ENCODE measurements around the gene HIF1A. TPM values are rescaled to one million over a fixed set of nuclear protein-coding genes. Genes with fewer than 3 reads are reported as not detected.
"Not testable (repeated sequence)": the region's sequence is repeated elsewhere in the genome, so short reads cannot be mapped to it uniquely, and the experiment has no call there.

Gene HIF1A
- polyA plus RNA-seq, 4 donors, result 95.6 to 182 (median 164) TPM

- no peak for DNase-seq (ENCODE audit: low read depth in 4 of 4, low spot score in 3 of 4)
These were observed 48.9 kb downstream of the HIF1A start for GRCh38 chr14:61744238-61744637.

DNA sequence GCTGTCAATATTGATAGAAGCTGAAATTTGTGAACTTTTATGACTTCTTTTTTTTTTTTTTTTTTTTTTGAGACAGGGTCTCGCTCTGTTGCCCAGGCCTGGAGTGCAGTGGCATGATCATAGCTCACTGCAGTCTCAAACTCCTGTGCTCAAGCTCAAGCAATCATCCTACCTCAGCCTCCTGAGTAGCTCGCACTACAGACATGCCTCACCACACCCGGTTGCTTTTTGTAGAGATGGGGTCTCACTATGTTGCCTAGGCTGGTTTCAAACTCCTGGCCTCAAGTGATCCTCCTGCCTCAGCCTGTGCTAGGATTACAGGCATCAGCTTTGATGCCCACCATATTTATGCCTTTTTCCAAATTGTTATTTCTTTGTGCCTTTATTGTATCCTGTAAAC, 51.0 kb downstream of the HIF1A start:
- not testable (repeated sequence) for DNase-seq (ENCODE audit: low read depth in 4 of 4, low spot score in 3 of 4)

DNA sequence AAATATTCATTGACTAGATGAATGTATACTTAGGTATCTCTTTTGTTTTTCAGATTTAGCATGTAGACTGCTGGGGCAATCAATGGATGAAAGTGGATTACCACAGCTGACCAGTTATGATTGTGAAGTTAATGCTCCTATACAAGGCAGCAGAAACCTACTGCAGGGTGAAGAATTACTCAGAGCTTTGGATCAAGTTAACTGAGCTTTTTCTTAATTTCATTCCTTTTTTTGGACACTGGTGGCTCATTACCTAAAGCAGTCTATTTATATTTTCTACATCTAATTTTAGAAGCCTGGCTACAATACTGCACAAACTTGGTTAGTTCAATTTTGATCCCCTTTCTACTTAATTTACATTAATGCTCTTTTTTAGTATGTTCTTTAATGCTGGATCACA, 51.6 kb downstream of the HIF1A start:
- no peak for DNase-seq (ENCODE audit: low read depth in 4 of 4, low spot score in 3 of 4)

DNA sequence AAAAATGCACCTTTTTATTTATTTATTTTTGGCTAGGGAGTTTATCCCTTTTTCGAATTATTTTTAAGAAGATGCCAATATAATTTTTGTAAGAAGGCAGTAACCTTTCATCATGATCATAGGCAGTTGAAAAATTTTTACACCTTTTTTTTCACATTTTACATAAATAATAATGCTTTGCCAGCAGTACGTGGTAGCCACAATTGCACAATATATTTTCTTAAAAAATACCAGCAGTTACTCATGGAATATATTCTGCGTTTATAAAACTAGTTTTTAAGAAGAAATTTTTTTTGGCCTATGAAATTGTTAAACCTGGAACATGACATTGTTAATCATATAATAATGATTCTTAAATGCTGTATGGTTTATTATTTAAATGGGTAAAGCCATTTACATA, 52.0 kb downstream of the HIF1A start:
- DNase-seq (ENCODE audit: low read depth in 4 of 4, low spot score in 3 of 4), result no peak

DNA sequence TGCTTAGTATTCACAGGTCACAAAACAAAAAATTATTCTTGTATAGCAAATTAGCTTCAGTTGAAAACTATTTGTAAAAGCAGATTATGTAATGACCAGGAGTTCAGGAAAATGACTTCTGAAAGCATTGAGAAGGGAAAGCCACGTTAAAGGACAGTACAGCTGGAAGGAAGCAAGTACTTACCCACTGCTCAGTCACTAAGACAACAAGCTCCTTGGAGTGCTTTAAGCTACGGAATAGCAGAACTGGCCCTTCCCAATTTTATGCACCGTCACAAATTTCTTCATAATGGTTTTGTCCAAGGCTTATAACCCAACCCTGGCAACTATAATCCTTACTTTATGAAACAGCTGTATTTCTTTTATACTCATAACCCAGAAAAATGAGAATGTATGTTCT, 54.0 kb downstream of the HIF1A start:
- no peak for DNase-seq (ENCODE audit: low read depth in 4 of 4, low spot score in 3 of 4)

- DNase-seq (ENCODE audit: low read depth in 4 of 4, low spot score in 3 of 4), result no peak
These were observed 54.6 kb downstream of the HIF1A start for GRCh38 chr14:61749867-61750266.

DNA sequence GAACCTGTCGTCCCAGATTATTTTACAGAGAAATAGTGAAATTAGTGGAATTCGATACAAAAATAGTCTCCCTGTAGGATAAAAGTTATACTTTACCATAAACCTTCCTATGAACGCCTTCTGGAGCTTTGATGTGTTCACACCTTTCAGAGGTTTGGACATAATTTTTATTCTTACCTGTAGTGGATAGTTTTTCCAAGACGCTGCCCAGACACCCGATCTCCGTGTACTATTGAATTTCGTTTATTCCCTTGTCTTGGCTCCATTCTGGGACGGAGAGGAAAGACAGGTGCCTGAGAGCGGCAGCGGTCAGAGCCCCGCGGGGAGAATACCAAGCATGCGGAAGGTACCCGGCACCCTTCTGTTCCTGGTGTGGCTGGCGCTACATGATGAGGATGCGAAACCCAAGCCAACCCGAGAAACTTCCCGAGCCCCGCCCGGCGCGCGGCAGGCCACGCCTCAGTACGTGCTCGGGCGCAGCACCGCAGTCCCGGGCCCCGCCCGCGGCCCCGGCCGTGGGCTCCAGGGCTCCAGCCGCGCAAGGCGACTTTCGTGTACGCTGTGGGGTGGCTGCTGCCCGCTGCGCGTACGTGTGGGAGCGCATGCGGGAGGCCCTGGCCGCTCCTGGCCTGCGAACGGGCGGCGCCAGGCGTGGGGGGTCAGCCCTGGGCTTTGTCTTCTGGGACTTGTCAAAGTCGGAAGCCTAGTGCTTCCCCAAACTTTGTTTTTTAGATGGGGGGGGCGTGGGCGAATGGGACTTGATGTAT, 55.6 kb downstream of the HIF1A start:
- peak in 1 of 4 donors; percentile 61 for DNase-seq (ENCODE audit: low read depth in 4 of 4, low spot score in 3 of 4)

GRCh38 chr14:61751475-61751989, 56.2 kb downstream of the HIF1A start:
- DNase-seq (ENCODE audit: low read depth in 4 of 4, low spot score in 3 of 4), result no peak

DNA sequence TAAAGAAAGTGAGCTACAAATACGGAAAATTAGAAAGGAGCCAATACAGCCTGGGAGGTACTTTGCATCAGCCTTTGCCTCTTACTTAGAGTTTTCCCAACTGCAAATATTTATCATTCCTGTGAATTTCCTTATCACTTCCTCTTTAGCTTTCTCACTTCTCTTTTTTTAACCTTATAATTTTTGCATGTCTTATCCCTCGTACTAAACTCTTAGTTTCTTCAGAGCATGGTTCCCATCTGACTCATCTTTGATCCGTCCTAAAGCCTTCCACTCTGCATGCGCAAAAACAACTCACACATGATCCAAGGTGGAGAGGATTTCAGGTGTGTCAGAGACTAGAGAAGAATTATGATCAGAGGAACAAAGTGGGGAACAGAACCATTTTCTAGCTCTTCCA, 57.3 kb downstream of the HIF1A start:
- no peak for DNase-seq (ENCODE audit: low read depth in 4 of 4, low spot score in 3 of 4)

- DNase-seq (ENCODE audit: low read depth in 4 of 4, low spot score in 3 of 4), result no peak
These were observed 58.3 kb downstream of the HIF1A start for GRCh38 chr14:61753631-61754030.

DNA sequence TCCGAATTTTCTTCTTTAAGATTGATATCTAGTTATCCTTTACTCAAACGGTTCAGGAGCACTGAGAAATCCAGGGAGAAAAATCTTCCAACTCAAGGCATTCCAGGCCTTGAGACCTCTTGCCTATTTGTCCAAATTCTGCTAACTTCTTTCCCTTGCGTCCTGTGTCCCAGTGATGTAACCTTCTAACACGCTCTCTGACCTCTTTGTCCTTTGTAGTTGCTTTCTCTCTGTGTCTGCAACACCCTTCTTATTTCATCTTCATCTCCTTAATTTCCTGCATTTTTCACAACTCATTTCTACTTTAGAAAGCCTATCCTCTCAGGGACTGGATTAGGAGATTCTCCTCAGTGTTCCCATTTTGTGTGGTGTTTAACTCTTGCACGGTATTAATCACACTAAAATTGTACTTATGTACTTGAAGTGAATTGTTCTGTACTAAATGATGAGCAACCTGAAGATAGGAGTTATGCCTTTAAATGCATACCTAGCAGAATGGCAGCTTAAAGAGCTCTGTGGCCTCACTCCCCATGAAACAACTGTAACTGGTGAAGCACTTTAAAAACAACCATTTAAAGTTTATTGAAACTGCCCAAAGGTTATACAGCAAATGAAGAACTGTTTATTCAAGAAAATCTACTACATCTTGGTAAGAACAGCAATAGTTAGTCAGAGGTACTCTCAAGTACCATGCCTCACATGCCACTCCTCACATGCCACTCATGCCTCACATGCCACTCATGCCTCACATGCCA, 59.5 kb downstream of the HIF1A start:
- no peak for DNase-seq (ENCODE audit: low read depth in 4 of 4, low spot score in 3 of 4)

DNA sequence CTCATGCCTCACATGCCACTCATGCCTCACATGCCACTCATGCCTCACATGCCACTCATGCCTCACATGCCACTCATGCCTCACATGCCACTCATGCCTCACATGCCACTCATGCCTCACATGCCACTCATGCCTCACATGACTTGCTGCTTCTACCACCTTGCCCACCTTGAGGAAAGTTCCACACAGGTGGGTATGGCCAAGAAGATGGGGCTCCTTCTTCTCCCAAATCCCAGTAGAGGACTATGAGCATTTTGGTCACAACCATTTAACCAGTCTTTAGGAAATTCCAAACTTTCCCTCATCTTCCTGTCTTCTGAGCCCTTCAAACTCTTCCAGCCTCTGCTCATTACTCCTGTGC, 60.0 kb downstream of the HIF1A start:
- DNase-seq (ENCODE audit: low read depth in 4 of 4, low spot score in 3 of 4), result not testable (repeated sequence)

DNA sequence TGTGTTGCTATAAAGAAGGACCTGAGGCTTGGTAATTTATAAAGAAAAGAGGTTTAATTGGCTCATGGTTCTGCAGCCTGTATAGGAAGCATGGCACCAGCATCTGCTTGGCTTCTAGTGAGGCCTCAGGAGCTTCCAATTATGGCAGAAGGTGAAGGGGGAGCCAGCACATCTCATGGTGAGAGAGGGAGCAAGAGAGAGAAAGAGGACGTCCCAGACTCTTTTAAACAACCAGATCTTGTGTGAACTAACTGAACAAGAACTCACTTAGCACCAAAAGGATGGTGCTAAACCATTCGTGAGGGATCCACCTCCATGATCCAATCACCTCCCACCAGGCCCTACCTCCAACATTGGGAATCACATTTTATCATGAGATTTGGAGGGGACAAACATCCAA, 60.8 kb downstream of the HIF1A start:
- DNase-seq (ENCODE audit: low read depth in 4 of 4, low spot score in 3 of 4), result no peak

DNA sequence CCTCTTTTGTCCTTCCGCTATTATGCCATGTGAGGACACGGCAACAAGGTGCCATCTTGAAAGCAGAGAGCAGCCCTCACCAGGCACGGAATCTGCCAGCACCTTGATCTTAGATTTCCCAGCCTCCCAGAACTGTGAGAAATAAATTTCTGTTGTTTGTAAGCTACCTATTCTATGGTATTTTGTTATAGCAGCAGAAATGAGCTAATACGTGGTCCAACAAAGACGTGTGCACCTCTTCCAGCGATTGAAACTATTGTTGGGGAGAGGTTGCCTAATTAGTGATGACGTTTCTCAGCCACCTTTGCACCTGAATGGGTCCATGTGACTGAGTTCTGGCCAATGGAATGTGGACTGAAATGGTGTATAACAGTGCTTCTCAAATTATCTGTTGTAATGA, 64.6 kb downstream of the HIF1A start:
- no peak for DNase-seq (ENCODE audit: low read depth in 4 of 4, low spot score in 3 of 4)

- DNase-seq (ENCODE audit: low read depth in 4 of 4, low spot score in 3 of 4), result no peak
These were observed 66.2 kb downstream of the HIF1A start for GRCh38 chr14:61761557-61761956.

DNA sequence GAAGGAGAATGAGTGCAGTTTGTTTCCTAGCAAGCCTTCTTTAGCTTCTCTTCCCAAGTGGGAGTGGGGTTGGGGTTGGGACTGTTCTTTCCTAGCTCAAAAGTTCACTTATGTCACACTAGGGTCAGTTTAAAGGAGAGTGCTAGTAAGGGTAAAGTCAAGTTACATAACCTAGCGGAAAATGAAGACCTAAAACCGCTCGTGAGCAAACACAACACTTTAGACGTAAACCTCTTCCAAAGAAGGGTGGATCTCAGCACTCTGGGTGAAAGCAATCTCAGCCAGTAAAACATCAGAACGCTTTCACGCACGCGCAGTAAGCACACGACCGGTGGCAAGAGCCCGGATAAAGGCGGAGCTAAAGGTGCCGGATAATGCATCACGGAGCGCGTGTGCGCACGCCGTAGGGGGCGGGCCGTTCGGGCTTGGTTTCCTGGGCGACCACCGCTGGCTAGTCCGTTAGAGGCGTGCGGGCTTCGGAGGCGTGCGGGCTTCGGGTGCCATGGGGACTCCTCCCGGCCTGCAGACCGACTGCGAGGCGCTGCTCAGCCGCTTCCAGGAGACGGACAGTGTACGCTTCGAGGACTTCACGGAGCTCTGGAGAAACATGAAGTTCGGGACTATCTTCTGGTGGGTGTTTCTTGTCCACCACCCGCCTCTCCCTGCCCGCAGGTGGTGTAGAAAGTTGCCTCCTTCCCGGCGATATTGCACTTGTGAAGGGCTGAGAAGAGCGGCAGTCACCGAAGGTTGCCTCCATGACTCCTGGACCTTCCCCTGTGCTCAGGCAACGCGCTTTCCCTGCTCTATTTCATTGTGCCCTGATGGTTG, 66.9 kb downstream of the HIF1A start, which contains the start of gene SNAPC1:
Gene SNAPC1 (plus strand): TSS at position 462 of the 828 bp plus-strand sequence. CDS start 41 bp downstream, at position 503.
- DNase-seq (ENCODE audit: low read depth in 4 of 4, low spot score in 3 of 4), result peak; percentile 96 to 98 (median 98)

- DNase-seq (ENCODE audit: low read depth in 4 of 4, low spot score in 3 of 4), result no peak
These were observed 69.2 kb downstream of the HIF1A start for GRCh38 chr14:61764342-61765122.

GRCh38 chr14:61765225-61765943, 70.1 kb downstream of the HIF1A start:
- no peak for DNase-seq (ENCODE audit: low read depth in 4 of 4, low spot score in 3 of 4)

GRCh38 chr14:61766151-61766550, 70.8 kb downstream of the HIF1A start:
- DNase-seq (ENCODE audit: low read depth in 4 of 4, low spot score in 3 of 4), result no peak

DNA sequence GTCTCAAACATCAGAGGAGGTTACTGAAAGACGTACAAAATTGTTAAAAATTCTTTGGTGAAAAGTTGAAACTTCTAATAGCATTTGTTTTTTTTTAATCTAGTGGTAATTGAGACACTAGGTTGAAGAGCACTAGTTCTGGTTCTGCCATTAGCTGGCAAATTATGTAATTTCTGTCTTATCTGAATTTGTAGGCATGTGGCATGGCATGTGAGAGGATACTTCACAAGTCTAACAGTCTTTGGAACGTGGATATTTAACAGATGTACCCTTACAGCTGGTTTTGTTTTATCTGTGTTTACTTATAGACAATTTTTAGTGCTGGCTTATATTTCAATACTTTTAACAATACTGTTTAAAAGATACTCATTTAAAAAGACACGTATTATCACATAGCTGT, 72.9 kb downstream of the HIF1A start:
- DNase-seq (ENCODE audit: low read depth in 4 of 4, low spot score in 3 of 4), result no peak

All from left renal pelvis (tissue), 4 donors.